ENCODE data around the gene CD4. TPM values are rescaled to one million over a fixed set of nuclear protein-coding genes. Genes with fewer than 3 reads are reported as not detected.

The CD4 gene
- total RNA-seq, 4 donors from 2014 or later, result 6.6 to 16.2 (median 10.1) TPM

- TF ChIP-seq POLR2AphosphoS5 (IDR thresholded peaks at IDR 0.05) (no peak), POLR2A (IDR thresholded peaks at IDR 0.05; ENCODE audit: low read depth) (no peak), EP300 (IDR thresholded peaks at IDR 0.05) (no peak), CTCF (IDR thresholded peaks at IDR 0.05) (no peak)
- intact Hi-C loops (cut with DNase I), result no loop called here
- no peak overlapping the region for H3K4me3 ChIP-seq
- 84% methylated on average over 20 of the region's 20 CpGs for WGBS
- H3K4me1 ChIP-seq, result peaks cover 6 to 21% (median 20%) of the 10 kb centered on the region in 4 donors
- peaks cover 0 to 16% (median 2%) of the 10 kb centered on the region in 4 donors for H3K27me3 ChIP-seq
- H3K9me3 ChIP-seq, result no peaks in the 10 kb centered on the region
- no peak for DNase-seq (ENCODE audit: extremely low spot score)
- no peak overlapping the region for H3K27ac ChIP-seq (replicated peaks in 1 of 4)
- H3K36me3 ChIP-seq, result no peaks in the 10 kb centered on the region
These were observed 28.4 kb downstream of the CD4 start for GRCh38 chr12:6817662-6818157.

- intact Hi-C loops (cut with DNase I), result no loop called here
- no peaks in the 10 kb centered on the region for H3K9me3 ChIP-seq
- 84% methylated on average over 7 of the region's 10 CpGs for WGBS
- H3K4me1 ChIP-seq, result peaks cover 6 to 26% (median 24%) of the 10 kb centered on the region in 4 donors
- TF ChIP-seq POLR2AphosphoS5 (IDR thresholded peaks at IDR 0.05) (no peak), CTCF (IDR thresholded peaks at IDR 0.05) (no peak)
- peaks cover 0 to 21% (median 5%) of the 10 kb centered on the region in 4 donors for H3K27me3 ChIP-seq
- H3K36me3 ChIP-seq, result no peaks in the 10 kb centered on the region
- no peak for DNase-seq (ENCODE audit: extremely low spot score)
- no peak overlapping the region for H3K4me3 ChIP-seq
- H3K27ac ChIP-seq (replicated peaks in 1 of 4), result no peak overlapping the region
These were observed 28.9 kb downstream of the CD4 start for GRCh38 chr12:6818222-6818621.

- intact Hi-C loops (cut with DNase I), result no loop called here
- Histone ChIP-seq H3K36me3 (no peaks in the 10 kb centered on the region), H3K4me1 (peaks cover 6 to 28% (median 25%) of the 10 kb centered on the region in 4 donors), H3K27ac (replicated peaks in 1 of 4) (no peak overlapping the region), H3K9me3 (no peaks in the 10 kb centered on the region), H3K4me3 (no peak overlapping the region), H3K27me3 (peaks cover 0 to 25% (median 5%) of the 10 kb centered on the region in 4 donors)
- no peak for DNase-seq (ENCODE audit: extremely low spot score)
- TF ChIP-seq POLR2A (IDR thresholded peaks at IDR 0.05; ENCODE audit: low read depth) (no peak), CTCF (IDR thresholded peaks at IDR 0.05) (no peak), EP300 (IDR thresholded peaks at IDR 0.05) (no peak), POLR2AphosphoS5 (IDR thresholded peaks at IDR 0.05) (no peak)
- 76% methylated on average over 5 of the region's 5 CpGs for WGBS
These were observed 29.3 kb downstream of the CD4 start for GRCh38 chr12:6818645-6819044.

- no peak for DNase-seq (ENCODE audit: extremely low spot score)
- Histone ChIP-seq H3K36me3 (no peaks in the 10 kb centered on the region), H3K4me3 (no peak overlapping the region), H3K9me3 (no peaks in the 10 kb centered on the region), H3K27ac (replicated peaks in 1 of 4) (no peak overlapping the region), H3K27me3 (peaks cover 0 to 32% (median 5%) of the 10 kb centered on the region in 4 donors), H3K4me1 (peaks cover 6 to 28% (median 25%) of the 10 kb centered on the region in 4 donors)
- TF ChIP-seq CTCF (IDR thresholded peaks at IDR 0.05) (no peak), POLR2AphosphoS5 (IDR thresholded peaks at IDR 0.05) (no peak), POLR2A (IDR thresholded peaks at IDR 0.05; ENCODE audit: low read depth) (no peak), EP300 (IDR thresholded peaks at IDR 0.05) (no peak)
- 90% methylated on average over 13 of the region's 13 CpGs for WGBS
- intact Hi-C loops (cut with DNase I), result no loop called here
These were observed 30.0 kb downstream of the CD4 start for GRCh38 chr12:6819106-6820030.

All from esophagus muscularis mucosa (tissue), 4 donors.